ENCODE results near the gene SMURF1. TPM values are rescaled to one million over a fixed set of nuclear protein-coding genes. Genes with fewer than 3 reads are reported as not detected.

Gene SMURF1
- total RNA-seq, 1 donor from 2014 or later: 22.1 TPM

DNA sequence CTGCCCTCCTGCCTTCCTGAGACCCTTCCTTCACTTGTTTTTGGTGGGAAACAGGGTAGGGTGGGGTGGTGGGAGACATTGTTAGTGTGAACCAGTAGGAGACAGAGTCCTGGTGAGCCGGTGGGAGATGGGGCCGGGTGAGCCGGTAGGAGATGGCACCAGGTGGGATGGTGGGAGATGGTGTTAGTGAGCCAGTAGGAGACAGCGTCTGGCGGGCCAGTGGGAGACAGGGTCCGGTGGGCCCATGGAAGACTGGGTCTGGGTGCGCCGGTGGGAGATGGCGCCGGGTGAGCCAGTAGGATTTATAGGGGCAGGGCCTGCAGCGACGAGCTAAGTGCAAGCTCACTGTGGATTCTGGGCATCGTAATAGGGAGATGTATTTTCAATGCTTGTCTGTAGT, 148.8 kb downstream of the SMURF1 start:
- H3K27me3 Mint-ChIP-seq: no peaks in the 10 kb centered on the region
- no peak for DNase-seq (ENCODE audit: extremely low spot score, unreplicated experiment)
- H3K36me3 Mint-ChIP-seq: peaks cover 15% of the 10 kb centered on the region
- H3K4me1 Mint-ChIP-seq (ENCODE audit: unreplicated experiment): no peaks in the 10 kb centered on the region
- no peak overlapping the region for H3K4me3 Mint-ChIP-seq
- H3K27ac Mint-ChIP-seq: no peak overlapping the region
- TF ChIP-seq, protein P1, sequence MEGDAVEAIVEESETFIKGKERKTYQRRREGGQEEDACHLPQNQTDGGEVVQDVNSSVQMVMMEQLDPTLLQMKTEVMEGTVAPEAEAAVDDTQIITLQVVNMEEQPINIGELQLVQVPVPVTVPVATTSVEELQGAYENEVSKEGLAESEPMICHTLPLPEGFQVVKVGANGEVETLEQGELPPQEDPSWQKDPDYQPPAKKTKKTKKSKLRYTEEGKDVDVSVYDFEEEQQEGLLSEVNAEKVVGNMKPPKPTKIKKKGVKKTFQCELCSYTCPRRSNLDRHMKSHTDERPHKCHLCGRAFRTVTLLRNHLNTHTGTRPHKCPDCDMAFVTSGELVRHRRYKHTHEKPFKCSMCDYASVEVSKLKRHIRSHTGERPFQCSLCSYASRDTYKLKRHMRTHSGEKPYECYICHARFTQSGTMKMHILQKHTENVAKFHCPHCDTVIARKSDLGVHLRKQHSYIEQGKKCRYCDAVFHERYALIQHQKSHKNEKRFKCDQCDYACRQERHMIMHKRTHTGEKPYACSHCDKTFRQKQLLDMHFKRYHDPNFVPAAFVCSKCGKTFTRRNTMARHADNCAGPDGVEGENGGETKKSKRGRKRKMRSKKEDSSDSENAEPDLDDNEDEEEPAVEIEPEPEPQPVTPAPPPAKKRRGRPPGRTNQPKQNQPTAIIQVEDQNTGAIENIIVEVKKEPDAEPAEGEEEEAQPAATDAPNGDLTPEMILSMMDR (conservative IDR thresholded peaks at IDR 0.05): no peak
- no peaks in the 10 kb centered on the region for H3K9me3 Mint-ChIP-seq

DNA sequence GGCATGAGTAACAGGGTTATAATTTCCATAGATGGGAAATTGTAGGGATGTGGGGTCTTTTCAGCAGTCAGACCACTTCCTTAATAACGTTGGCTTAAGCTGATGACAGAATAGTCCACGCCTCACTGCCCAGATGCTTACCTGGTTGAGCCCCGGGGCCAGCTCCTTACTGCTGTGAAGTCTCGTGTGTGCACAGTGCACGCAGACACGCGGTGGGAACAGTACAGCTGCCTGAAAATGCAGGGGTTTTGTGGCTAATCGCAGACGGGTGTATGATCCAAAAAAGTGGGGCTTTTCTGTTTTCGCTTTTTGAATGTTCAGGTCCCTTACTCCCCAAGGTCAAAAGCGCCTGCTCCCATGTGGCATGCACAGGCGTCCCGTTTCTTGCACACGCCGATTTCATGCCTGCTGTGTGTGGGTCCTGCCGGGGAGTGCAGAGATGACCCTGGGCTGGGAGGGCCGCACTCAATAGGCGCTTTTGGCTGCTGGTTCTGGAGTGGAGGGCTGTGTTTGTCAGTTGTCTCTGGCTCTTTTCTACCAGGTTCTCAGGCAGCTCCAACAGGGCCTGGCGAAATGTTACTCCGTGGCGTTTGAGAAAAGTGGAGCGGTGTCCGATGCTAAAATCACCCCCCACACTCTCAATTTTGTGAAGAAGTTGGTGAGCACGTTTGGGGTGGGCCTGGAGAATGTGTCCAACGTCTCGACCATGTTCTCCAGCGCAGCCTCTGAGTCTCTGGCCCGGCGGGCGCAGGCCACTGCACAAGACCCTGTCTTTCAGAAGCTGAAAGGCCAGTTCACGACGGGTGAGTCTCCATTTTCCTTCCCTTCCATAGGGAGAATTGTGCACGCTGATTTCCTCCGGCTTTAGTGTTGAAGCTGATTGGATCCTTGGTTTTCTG, 149.6 kb downstream of the SMURF1 start:
- H3K4me3 Mint-ChIP-seq: no peak overlapping the region
- H3K36me3 Mint-ChIP-seq: peaks cover 15% of the 10 kb centered on the region
- no peaks in the 10 kb centered on the region for H3K4me1 Mint-ChIP-seq (ENCODE audit: unreplicated experiment)
- no peak for DNase-seq (ENCODE audit: extremely low spot score, unreplicated experiment)
- TF ChIP-seq, protein P1 (conservative IDR thresholded peaks at IDR 0.05): no peak
- H3K9me3 Mint-ChIP-seq: no peaks in the 10 kb centered on the region
- no peak overlapping the region for H3K27ac Mint-ChIP-seq
- no peaks in the 10 kb centered on the region for H3K27me3 Mint-ChIP-seq

GRCh38 chr7:98993024-98993897, 150.6 kb downstream of the SMURF1 start:
- Mint-ChIP-seq H3K27ac (no peak overlapping the region), H3K36me3 (peaks cover 15% of the 10 kb centered on the region), H3K27me3 (no peaks in the 10 kb centered on the region), H3K9me3 (no peaks in the 10 kb centered on the region), H3K4me1 (ENCODE audit: unreplicated experiment) (no peaks in the 10 kb centered on the region), H3K4me3 (no peak overlapping the region)
- DNase-seq (ENCODE audit: extremely low spot score, unreplicated experiment): no peak
- TF ChIP-seq, protein P1 (conservative IDR thresholded peaks at IDR 0.05): peak; percentile 25

DNA sequence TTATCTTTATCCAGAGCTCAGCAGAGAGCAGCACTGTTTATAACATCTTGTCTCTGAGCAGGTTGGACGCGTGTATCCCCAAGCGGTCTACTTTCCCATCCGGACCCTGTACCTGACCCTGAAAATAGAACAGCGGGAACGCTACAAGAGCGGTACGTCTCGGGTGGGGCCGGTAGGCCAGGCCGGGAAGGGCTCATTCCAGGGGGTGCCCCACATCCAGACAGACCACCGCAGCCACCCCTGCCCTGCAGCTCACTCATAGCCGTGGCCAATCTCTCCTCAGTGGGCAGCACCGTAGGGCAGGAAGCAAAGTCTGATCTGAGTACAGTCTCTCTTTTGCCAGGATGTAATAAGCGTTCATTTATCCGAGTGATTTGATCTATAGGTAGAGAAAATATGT, 151.8 kb downstream of the SMURF1 start:
- Mint-ChIP-seq H3K27ac (no peak overlapping the region), H3K27me3 (no peaks in the 10 kb centered on the region), H3K36me3 (peaks cover 25% of the 10 kb centered on the region), H3K4me1 (ENCODE audit: unreplicated experiment) (no peaks in the 10 kb centered on the region), H3K9me3 (no peaks in the 10 kb centered on the region), H3K4me3 (no peak overlapping the region)
- no peak for DNase-seq (ENCODE audit: extremely low spot score, unreplicated experiment)
- TF ChIP-seq, protein P1 (conservative IDR thresholded peaks at IDR 0.05): no peak

DNA sequence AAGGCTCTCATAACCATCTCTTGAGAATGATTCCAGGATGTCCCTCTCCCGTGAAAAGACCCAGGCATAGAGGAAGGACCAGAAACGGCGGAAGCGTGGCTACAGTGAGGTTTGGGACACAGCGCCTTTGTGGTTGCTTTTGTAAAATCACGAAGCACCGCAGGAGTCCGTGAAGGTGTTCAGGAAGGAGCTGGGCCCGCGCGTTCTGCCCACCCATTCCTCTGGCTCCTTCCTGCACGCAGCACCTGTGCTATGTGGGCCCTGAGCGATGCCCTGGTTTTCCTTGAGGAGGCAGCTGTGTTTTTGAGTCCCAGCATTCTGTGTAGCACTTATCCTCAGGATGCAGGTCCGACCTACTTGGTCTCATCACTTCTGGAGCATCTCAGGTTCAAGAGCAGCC, 152.8 kb downstream of the SMURF1 start:
- Mint-ChIP-seq H3K9me3 (no peaks in the 10 kb centered on the region), H3K27ac (no peak overlapping the region), H3K36me3 (peaks cover 34% of the 10 kb centered on the region), H3K4me1 (ENCODE audit: unreplicated experiment) (no peaks in the 10 kb centered on the region), H3K27me3 (no peaks in the 10 kb centered on the region), H3K4me3 (no peak overlapping the region)
- no peak for DNase-seq (ENCODE audit: extremely low spot score, unreplicated experiment)
- TF ChIP-seq, protein P1 (conservative IDR thresholded peaks at IDR 0.05): no peak
